NCI-H345 (cell line): ENCODE measurements around the gene UNC5CL.

ENCODE experiments used
- DNase-seq: peaks from one replicate; lab custom pipeline; 2025; lab: John Stamatoyannopoulos, UW

The UNC5CL gene

GRCh38 chr6:41063884-41064285 lies 24.9 kb upstream of the UNC5CL start:
- no peak for DNase-seq

- no peak for DNase-seq
These were observed 23.0 kb upstream of the UNC5CL start for GRCh38 chr6:41062056-41062455.

GRCh38 chr6:41061196-41061726 lies 22.2 kb upstream of the UNC5CL start:
- no peak for DNase-seq

- DNase-seq: no peak
These were observed 20.5 kb upstream of the UNC5CL start for GRCh38 chr6:41059556-41059955.

- no peak for DNase-seq
These were observed 19.8 kb upstream of the UNC5CL start for GRCh38 chr6:41058783-41059181.

GRCh38 chr6:41056768-41057490 lies 17.9 kb upstream of the UNC5CL start:
- DNase-seq: no peak

GRCh38 chr6:41055149-41055548 lies 16.1 kb upstream of the UNC5CL start:
- peak; percentile 10 for DNase-seq

GRCh38 chr6:41054511-41054910 lies 15.5 kb upstream of the UNC5CL start:
- DNase-seq: no peak

GRCh38 chr6:41053041-41053440 lies 14.0 kb upstream of the UNC5CL start, which contains the start of gene APOBEC2:
TSS of gene APOBEC2 (plus strand) at chr6:41053202. CDS start at chr6:41053348, 146 bp downstream.
- DNase-seq: no peak

GRCh38 chr6:41051873-41052272 lies 12.9 kb upstream of the UNC5CL start:
- no peak for DNase-seq

GRCh38 chr6:41050536-41050935 lies 11.5 kb upstream of the UNC5CL start:
- no peak for DNase-seq

GRCh38 chr6:41049955-41050354 lies 10.9 kb upstream of the UNC5CL start:
- DNase-seq: no peak

- no peak for DNase-seq
These were observed 10.5 kb upstream of the UNC5CL start for GRCh38 chr6:41049521-41049920.

GRCh38 chr6:41047745-41048732 lies 9.0 kb upstream of the UNC5CL start:
- DNase-seq: no peak

- DNase-seq: no peak
These were observed 8.3 kb upstream of the UNC5CL start for GRCh38 chr6:41047306-41047705.

- no peak for DNase-seq
These were observed 7.1 kb upstream of the UNC5CL start for GRCh38 chr6:41046084-41046483.

- no peak for DNase-seq
These were observed 6.6 kb upstream of the UNC5CL start for GRCh38 chr6:41045664-41046063.

GRCh38 chr6:41043151-41043550 lies 4.1 kb upstream of the UNC5CL start:
- DNase-seq: no peak

GRCh38 chr6:41042226-41043055 lies 3.4 kb upstream of the UNC5CL start, which contains the start of gene TSPO2:
TSS of gene TSPO2 (plus strand) at chr6:41042467. CDS start at chr6:41042986, 519 bp downstream.
- DNase-seq: no peak

GRCh38 chr6:41040940-41041536 lies 2.0 kb upstream of the UNC5CL start:
- no peak for DNase-seq
